HCT116 (cell line): Measurements from ENCODE around the gene DCBLD2. TPM values are rescaled to one million over a fixed set of nuclear protein-coding genes. Genes with fewer than 3 reads are reported as not detected.

Experiments used
- ATAC-seq: fragments of 200-7000 bp; cut with Tn5 transposase; 2 replicates; pipeline ENCODE4 v1.9.1; 2020; ENCODE audit warnings: mild to moderate bottlenecking, moderate library complexity
- BruUV-seq: library from RNA; stranded (reverse); fragments of 400-500 nt; replicated peaks from 2 replicates; lab custom pipeline; 2021; lab: Mats Ljungman, UMichigan
- CTCF ChIA-PET: fragments of 300-600 bp; sonication (Branson Sonifier 250); formaldehyde crosslinking; loops from one replicate; lab custom pipeline; 2021; ENCODE audit warnings: antibody characterized with exemption; lab: Charles Lee
- POLR2A ChIA-PET: fragments of 300-600, 350-600 bp; sonication (Branson Sonifier 250); formaldehyde crosslinking; loops from one replicate; lab custom pipeline; 2021; ENCODE audit warnings: antibody characterized with exemption; lab: Charles Lee
- RAD21 ChIA-PET, 2 experiments: fragments of 300-600 bp; sonication (Branson Sonifier 250); formaldehyde crosslinking; loops; one replicate each; lab custom pipeline; 2023; ENCODE audit warnings: low total read pairs in 2 of 2; ENCODE audit not compliant: uncharacterized antibody in 2 of 2, unreplicated experiment in 2 of 2, low non-redundant PET in 1 of 2; lab: Charles Lee
- DNase-seq: peaks from one replicate; pipeline ENCODE4 v3.0.0-alpha.2; 2010; ENCODE audit warnings: low read depth, low spot score
- H2AFZ ChIP-seq: fragments of 200-600 bp; shearing (Covaris generic), sonication (generic); 2 replicates; pipeline ENCODE4 v1.6.1; 2017; ENCODE audit warnings: low read depth, mixed run types, mixed read lengths, antibody characterized with exemption, low read length; ENCODE audit not compliant: poor library complexity, severe bottlenecking
- H3K27ac ChIP-seq: 2 replicates; pipeline ENCODE4 v1.5.1; 2012; ENCODE audit warnings: low read depth, low read length
- H3K27me3 ChIP-seq: fragments of 200-600 bp; sonication (generic); 2 replicates; pipeline ENCODE4 v1.6.1; 2016; ENCODE audit warnings: mixed run types, low read length, mixed read lengths; ENCODE audit not compliant: insufficient read depth
- H3K36me3 ChIP-seq, 2 experiments: fragments of 200-500 bp in 1 of 2; fragments of 200-600 bp in 1 of 2; sonication (Bioruptor generic) in 1 of 2; sonication (generic) in 1 of 2; 2 replicates each; pipeline versions ENCODE4 v1.5.1 to v1.6.1; 2014 to 2016; ENCODE audit warnings: low read length in 2 of 2, inconsistent platforms in 1 of 2, mixed read lengths in 1 of 2, mixed run types in 1 of 2; ENCODE audit not compliant: insufficient read depth in 2 of 2, control insufficient read depth in 1 of 2
- H3K4me1 ChIP-seq, 2 experiments: fragments of 200-600 bp in 1 of 2; sonication (generic) in 1 of 2; 2 replicates each; pipeline versions ENCODE4 v1.5.1 to v1.6.1; 2012 to 2017; ENCODE audit warnings: low read length in 2 of 2, inconsistent platforms in 1 of 2, mild to moderate bottlenecking in 1 of 2, mixed read lengths in 1 of 2, mixed run types in 1 of 2, moderate library complexity in 1 of 2; ENCODE audit not compliant: insufficient read depth in 2 of 2, control insufficient read depth in 1 of 2
- H3K4me2 ChIP-seq: fragments of 200-600 bp; sonication (generic); 2 replicates; pipeline ENCODE4 v1.6.1; 2017; ENCODE audit warnings: mixed run types, low read length, mixed read lengths
- H3K4me3 ChIP-seq, 2 experiments: fragments of 200-600 bp in 1 of 2; sonication (generic) in 1 of 2; replicated peaks in 1 of 2; 2 replicates each; pipeline ENCODE4 v1.5.1; 2011 to 2016; ENCODE audit warnings: low read length in 2 of 2, control low read depth in 1 of 2, low read depth in 1 of 2, mild to moderate bottlenecking in 1 of 2, mixed read lengths in 1 of 2, mixed run types in 1 of 2
- H3K79me2 ChIP-seq: fragments of 200-600 bp; sonication (generic); 2 replicates; pipeline ENCODE4 v1.6.1; 2017; ENCODE audit warnings: mild to moderate bottlenecking, mixed run types, low read length, moderate library complexity, mixed read lengths; ENCODE audit not compliant: insufficient read depth
- H3K9ac ChIP-seq: fragments of 200-600 bp; sonication (generic); 2 replicates; pipeline ENCODE4 v1.6.1; 2016; ENCODE audit warnings: low read length, mixed read lengths
- H3K9me2 ChIP-seq: fragments of 200-600 bp; sonication (generic), shearing (Covaris generic); 2 replicates; pipeline ENCODE4 v1.6.1; 2017; ENCODE audit warnings: mixed run types, mild to moderate bottlenecking, moderate library complexity; ENCODE audit not compliant: insufficient read depth
- H3K9me3 ChIP-seq, 2 experiments: fragments of 200-500 bp in 1 of 2; fragments of 200-600 bp in 1 of 2; sonication (Bioruptor generic) in 1 of 2; sonication (generic) in 1 of 2; 2 replicates each; pipeline ENCODE4 v1.6.1; 2014 to 2017; ENCODE audit warnings: low read length in 2 of 2, mixed read lengths in 2 of 2, inconsistent platforms in 1 of 2, low read depth in 1 of 2, mild to moderate bottlenecking in 1 of 2, mixed run types in 1 of 2, moderate library complexity in 1 of 2; ENCODE audit not compliant: control insufficient read depth in 1 of 2, insufficient read depth in 1 of 2
- H4K20me1 ChIP-seq: fragments of 200-600 bp; sonication (generic), shearing (Covaris generic); 2 replicates; pipeline ENCODE4 v1.6.1; 2017; ENCODE audit warnings: mixed run types, mild to moderate bottlenecking, moderate library complexity; ENCODE audit not compliant: insufficient read depth
- CTCF ChIP-seq, 3 experiments: fragments of 200-600 bp in 1 of 3; sonication (generic) in 1 of 3; IDR thresholded peaks in 2 of 3; conservative IDR thresholded peaks in 1 of 3; 2 replicates each; pipeline ENCODE4 v1.5.1; 2012 to 2017; ENCODE audit warnings: low read depth in 2 of 3, low read length in 2 of 3, antibody characterized with exemption in 1 of 3, borderline replicate concordance in 1 of 3, control low read depth in 1 of 3, mild to moderate bottlenecking in 1 of 3, mixed read lengths in 1 of 3, mixed run types in 1 of 3, moderate library complexity in 1 of 3; ENCODE audit not compliant: insufficient read depth in 1 of 3
- EGR1 ChIP-seq: IDR thresholded peaks from 2 replicates; pipeline ENCODE4 v1.6.1; 2012; ENCODE audit warnings: low read depth
- EZH2 ChIP-seq: fragments of 200-600 bp; sonication (generic); IDR thresholded peaks from 2 replicates; pipeline ENCODE4 v1.6.1; 2017; ENCODE audit warnings: antibody characterized with exemption, mixed run types
- FOSL1 ChIP-seq: IDR thresholded peaks from 2 replicates; pipeline ENCODE4 v1.6.1; 2012; ENCODE audit warnings: low read depth
- POLR2A ChIP-seq: IDR thresholded peaks from 2 replicates; pipeline ENCODE4 v1.7.0; 2011; ENCODE audit warnings: borderline replicate concordance; ENCODE audit not compliant: insufficient read depth, insufficient read length; ENCODE audit errors: extremely low read depth
- POLR2AphosphoS5 ChIP-seq: IDR thresholded peaks from 2 replicates; pipeline ENCODE4 v1.6.1; 2011; ENCODE audit warnings: mild to moderate bottlenecking, low read depth, low read length, moderate library complexity
- RAD21 ChIP-seq: IDR thresholded peaks from 2 replicates; pipeline ENCODE4 v1.6.1; 2012; ENCODE audit warnings: low read depth, mild to moderate bottlenecking
- SIN3A ChIP-seq: IDR thresholded peaks from 2 replicates; pipeline ENCODE4 v1.6.1; 2012; ENCODE audit warnings: low read depth
- SP1 ChIP-seq: IDR thresholded peaks from 2 replicates; pipeline ENCODE4 v1.6.1; 2012; ENCODE audit warnings: low read depth
- SRF ChIP-seq: IDR thresholded peaks from 2 replicates; pipeline ENCODE4 v1.6.1; 2012; ENCODE audit warnings: low read depth
- ZFX ChIP-seq: fragments of 450-650 bp; IDR thresholded peaks from 2 replicates; pipeline ENCODE4 v1.6.1; 2017
- ZNF274 ChIP-seq: fragments of 200-500 bp; sonication (Bioruptor generic); IDR thresholded peaks from 2 replicates; pipeline ENCODE4 v1.6.1; 2014; ENCODE audit warnings: mild to moderate bottlenecking, low read depth, low read length, inconsistent platforms
- intact Hi-C: fragments of 100-400 bp; cut with micrococcal nuclease; formaldehyde crosslinking; loops from 2 replicates; pipeline ENCODE4 v1.10.0; 2022
- total RNA-seq: library from RNA; stranded (reverse); gene quantifications from one replicate; pipeline ENCODE4 v1.2.1, GENCODE V29; 2021; ENCODE audit not compliant: unreplicated experiment
- TF ChIP-seq, protein P1 (sequence below): IDR thresholded peaks from 2 replicates; pipeline ENCODE4 v1.6.1; 2012
- TF ChIP-seq, protein P2 (sequence below): IDR thresholded peaks from 2 replicates; pipeline ENCODE4 v1.6.1; 2012; ENCODE audit warnings: low read depth

The DCBLD2 gene
- total RNA-seq, 1 experiment from 2014 or later: 532 TPM

DNA sequence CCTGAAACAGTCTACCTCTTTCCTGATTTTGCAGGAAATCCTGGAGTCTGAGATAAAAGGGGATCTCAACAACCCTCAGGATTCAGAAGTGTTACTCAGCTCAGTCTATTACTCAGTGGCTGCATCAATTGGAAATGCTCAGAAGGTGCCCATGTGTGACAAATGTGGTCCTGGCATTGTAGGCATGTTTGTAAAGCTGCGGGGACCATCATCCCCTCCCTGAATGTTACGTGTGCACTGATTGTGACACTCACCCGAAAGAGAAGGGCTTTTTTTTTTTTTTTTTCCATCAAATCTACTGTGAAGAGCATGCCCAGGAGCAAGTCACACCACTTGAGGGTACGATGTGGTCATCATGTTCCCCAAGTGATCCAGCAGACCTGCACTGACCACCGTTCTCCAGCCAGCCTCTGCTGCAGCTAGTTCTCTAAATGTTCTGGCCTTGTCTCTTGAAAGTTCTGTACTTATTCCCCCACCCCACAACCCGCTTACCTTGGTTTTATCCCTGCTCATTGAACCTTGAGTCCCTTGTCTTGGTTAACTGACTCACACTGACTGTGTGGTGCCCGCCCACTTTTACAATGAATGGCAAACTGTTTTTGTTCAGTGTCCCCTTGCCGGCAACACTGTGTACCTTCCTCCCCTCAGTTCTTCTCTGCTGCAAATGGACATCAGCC lies 118.5 kb downstream of the DCBLD2 start:
- Histone ChIP-seq H3K27ac (no peak overlapping the region), H3K4me3 (no peak overlapping the region), H3K9ac (no peak overlapping the region)
- TF ChIP-seq SP1 (no peak), FOSL1 (no peak), SRF (no peak), POLR2A (no peak), SIN3A (no peak), EGR1 (no peak), ZNF274 (no peak), RAD21 (no peak), EZH2 (no peak), POLR2AphosphoS5 (no peak), CTCF (IDR thresholded peaks at IDR 0.05 in 2 of 3, conservative IDR thresholded peaks at IDR 0.05 in 1 of 3; ENCODE audit: borderline replicate concordance in 1 of 3, insufficient read depth in 1 of 3, low read depth in 2 of 3, low read length in 2 of 3) (no peak), ZFX (no peak)
- TF ChIP-seq, protein P1, sequence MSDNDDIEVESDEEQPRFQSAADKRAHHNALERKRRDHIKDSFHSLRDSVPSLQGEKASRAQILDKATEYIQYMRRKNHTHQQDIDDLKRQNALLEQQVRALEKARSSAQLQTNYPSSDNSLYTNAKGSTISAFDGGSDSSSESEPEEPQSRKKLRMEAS: no peak
- TF ChIP-seq, protein P2, sequence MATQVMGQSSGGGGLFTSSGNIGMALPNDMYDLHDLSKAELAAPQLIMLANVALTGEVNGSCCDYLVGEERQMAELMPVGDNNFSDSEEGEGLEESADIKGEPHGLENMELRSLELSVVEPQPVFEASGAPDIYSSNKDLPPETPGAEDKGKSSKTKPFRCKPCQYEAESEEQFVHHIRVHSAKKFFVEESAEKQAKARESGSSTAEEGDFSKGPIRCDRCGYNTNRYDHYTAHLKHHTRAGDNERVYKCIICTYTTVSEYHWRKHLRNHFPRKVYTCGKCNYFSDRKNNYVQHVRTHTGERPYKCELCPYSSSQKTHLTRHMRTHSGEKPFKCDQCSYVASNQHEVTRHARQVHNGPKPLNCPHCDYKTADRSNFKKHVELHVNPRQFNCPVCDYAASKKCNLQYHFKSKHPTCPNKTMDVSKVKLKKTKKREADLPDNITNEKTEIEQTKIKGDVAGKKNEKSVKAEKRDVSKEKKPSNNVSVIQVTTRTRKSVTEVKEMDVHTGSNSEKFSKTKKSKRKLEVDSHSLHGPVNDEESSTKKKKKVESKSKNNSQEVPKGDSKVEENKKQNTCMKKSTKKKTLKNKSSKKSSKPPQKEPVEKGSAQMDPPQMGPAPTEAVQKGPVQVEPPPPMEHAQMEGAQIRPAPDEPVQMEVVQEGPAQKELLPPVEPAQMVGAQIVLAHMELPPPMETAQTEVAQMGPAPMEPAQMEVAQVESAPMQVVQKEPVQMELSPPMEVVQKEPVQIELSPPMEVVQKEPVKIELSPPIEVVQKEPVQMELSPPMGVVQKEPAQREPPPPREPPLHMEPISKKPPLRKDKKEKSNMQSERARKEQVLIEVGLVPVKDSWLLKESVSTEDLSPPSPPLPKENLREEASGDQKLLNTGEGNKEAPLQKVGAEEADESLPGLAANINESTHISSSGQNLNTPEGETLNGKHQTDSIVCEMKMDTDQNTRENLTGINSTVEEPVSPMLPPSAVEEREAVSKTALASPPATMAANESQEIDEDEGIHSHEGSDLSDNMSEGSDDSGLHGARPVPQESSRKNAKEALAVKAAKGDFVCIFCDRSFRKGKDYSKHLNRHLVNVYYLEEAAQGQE: no peak
- TF ChIP-seq, all 23 proteins: peak for 0
- ATAC-seq (no peak), DNase-seq (no peak)
- ChIA-PET POLR2A (no interaction called here), RAD21 (no interaction called here), CTCF (no interaction called here)
- H3K79me2 ChIP-seq: no peaks in the 10 kb centered on the region
- no peaks in the 10 kb centered on the region; a peak in 1 of 4 replicates for H3K4me1 ChIP-seq
- H3K9me2 ChIP-seq: no peaks in the 10 kb centered on the region
- intact Hi-C loops: no loop called here
- H3K4me2 ChIP-seq: no peak overlapping the region
- no peaks in the 10 kb centered on the region for H3K27me3 ChIP-seq
- H4K20me1 ChIP-seq: no peaks in the 10 kb centered on the region
- no TSS peak for BruUV-seq
- H2AFZ ChIP-seq: no peak overlapping the region
- no peaks in the 10 kb centered on the region for H3K9me3 ChIP-seq
- peaks cover 0 to 3% of the 10 kb centered on the region in 2 experiments; a peak in 2 of 4 replicates for H3K36me3 ChIP-seq
